A673 (cell line): ENCODE data around the gene CMTM5.

Experiments
- EZH2 ChIP-seq: fragments of 200-600 bp; sonication (generic); IDR thresholded peaks from 2 replicates; pipeline ENCODE4 v1.6.1; 2017; ENCODE audit warnings: borderline replicate concordance, low read depth, mild to moderate bottlenecking, mixed read lengths, antibody characterized with exemption, low read length; ENCODE audit not compliant: poor library complexity, severe bottlenecking
- TF ChIP-seq, protein P1 (sequence below): fragments of 300-800, 200-600 bp; sonication (generic); conservative IDR thresholded peaks from 2 replicates; pipeline ENCODE4 v1.5.1; 2017; ENCODE audit warnings: low read depth, mild to moderate bottlenecking, antibody characterized with exemption, low read length, moderate library complexity, mixed read lengths

DNA sequence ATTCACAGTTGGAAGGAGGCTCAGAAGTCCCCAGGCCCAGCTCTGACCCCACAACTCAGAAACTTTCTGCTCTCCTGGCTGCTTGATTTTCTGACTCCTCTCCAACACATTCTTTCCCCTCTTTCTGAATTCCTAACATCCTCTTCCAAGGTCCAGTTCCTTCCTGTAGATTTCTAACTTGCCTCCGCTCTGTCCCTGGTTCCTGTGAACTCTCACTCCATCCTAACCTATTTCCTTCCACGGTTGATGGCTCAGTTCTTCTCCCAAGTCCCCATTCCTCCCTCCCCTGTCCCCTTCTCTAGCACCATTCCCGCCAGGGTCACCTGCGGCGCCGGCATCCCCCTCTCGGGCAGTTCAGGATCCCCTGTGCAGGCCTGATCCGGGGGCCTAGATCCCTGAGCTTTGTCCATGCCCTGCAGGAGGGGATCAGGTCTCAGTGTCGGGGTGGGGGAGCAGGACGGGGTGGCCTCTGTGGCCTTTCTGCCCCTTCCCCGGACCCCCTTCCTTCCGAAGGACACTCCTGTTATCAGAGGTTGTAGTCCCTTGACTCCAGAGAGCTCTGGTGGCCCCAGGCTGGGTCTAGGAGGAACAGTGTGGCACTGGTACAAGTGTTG lies 18.2 kb upstream of the CMTM5 start:
- TF ChIP-seq, protein P1, sequence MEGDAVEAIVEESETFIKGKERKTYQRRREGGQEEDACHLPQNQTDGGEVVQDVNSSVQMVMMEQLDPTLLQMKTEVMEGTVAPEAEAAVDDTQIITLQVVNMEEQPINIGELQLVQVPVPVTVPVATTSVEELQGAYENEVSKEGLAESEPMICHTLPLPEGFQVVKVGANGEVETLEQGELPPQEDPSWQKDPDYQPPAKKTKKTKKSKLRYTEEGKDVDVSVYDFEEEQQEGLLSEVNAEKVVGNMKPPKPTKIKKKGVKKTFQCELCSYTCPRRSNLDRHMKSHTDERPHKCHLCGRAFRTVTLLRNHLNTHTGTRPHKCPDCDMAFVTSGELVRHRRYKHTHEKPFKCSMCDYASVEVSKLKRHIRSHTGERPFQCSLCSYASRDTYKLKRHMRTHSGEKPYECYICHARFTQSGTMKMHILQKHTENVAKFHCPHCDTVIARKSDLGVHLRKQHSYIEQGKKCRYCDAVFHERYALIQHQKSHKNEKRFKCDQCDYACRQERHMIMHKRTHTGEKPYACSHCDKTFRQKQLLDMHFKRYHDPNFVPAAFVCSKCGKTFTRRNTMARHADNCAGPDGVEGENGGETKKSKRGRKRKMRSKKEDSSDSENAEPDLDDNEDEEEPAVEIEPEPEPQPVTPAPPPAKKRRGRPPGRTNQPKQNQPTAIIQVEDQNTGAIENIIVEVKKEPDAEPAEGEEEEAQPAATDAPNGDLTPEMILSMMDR = no peak
- no peak for TF ChIP-seq EZH2
